ENCODE measurements around the gene SERP2.

Gene SERP2

DNA sequence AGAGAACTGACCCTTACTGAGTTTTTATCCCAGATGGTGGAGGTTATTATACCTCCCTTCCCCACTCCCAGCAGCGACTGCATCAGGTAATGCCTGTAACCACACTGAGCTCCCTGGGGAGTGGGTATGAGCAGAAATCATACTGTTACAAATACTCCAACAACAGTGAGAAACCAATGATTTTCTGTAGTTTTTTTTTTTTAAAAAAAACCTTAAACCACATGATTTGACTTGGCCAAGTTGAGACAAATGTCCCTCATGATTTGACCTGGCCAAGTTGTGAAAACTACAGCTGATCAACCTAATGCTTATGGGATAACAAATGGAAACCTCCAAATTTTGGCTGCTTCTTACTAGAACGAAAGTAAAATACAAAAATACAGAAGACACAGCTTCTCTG, 33.1 kb upstream of the SERP2 start:
- WGBS = no CpG with 5 or more reads among the region's 2 CpGs
- no peaks in the 10 kb centered on the region for H3K4me1 ChIP-seq (ENCODE audit: insufficient read depth, low read length)

DNA sequence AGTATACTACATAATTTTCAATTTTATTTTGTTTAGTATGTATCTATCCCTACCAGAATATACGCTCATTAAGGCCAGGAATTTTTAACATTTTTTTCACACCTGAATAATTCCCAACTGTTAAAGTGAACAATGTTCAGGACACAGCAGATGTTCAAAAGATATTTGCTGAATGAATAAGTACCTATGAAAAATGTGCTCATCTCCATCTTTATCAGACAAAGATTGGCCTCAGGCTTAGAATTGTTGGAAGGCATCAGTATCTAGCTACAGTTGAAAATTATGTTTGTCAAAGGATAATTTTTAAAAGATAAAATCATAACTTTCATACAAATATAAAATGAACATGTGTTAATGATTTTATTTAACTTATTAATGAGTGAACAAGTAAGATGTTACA, 30.9 kb upstream of the SERP2 start:
- H3K4me1 ChIP-seq (ENCODE audit: insufficient read depth, low read length) = no peaks in the 10 kb centered on the region
- no peaks in the 10 kb centered on the region for H3K27me3 ChIP-seq (ENCODE audit: insufficient read depth, low read length)
- no peak overlapping the region for H3K4me3 ChIP-seq (ENCODE audit: low read length)
- no peak overlapping the region for H3K9ac ChIP-seq (ENCODE audit: low read depth, low read length)
- H3K9me3 ChIP-seq (ENCODE audit: insufficient read depth, low read depth, low read length) = no peaks in the 10 kb centered on the region
- WGBS = no CpG with 5 or more reads among the region's 1 CpG
- H3K36me3 ChIP-seq (ENCODE audit: insufficient read depth, low read length) = no peaks in the 10 kb centered on the region
- no peak overlapping the region for H3K27ac ChIP-seq (ENCODE audit: low read depth, low read length)

More for the DNA sequence above, 33.1 kb upstream of the SERP2 start:
- no peaks in the 10 kb centered on the region for H3K36me3 ChIP-seq (ENCODE audit: insufficient read depth, low read length)
- no peak overlapping the region for H3K4me3 ChIP-seq (ENCODE audit: low read length)
- no peak overlapping the region for H3K9ac ChIP-seq (ENCODE audit: low read depth, low read length)
- H3K9me3 ChIP-seq (ENCODE audit: insufficient read depth, low read depth, low read length) = no peaks in the 10 kb centered on the region
- H3K27me3 ChIP-seq (ENCODE audit: insufficient read depth, low read length) = no peaks in the 10 kb centered on the region
- no peak overlapping the region for H3K27ac ChIP-seq (ENCODE audit: low read depth, low read length)

DNA sequence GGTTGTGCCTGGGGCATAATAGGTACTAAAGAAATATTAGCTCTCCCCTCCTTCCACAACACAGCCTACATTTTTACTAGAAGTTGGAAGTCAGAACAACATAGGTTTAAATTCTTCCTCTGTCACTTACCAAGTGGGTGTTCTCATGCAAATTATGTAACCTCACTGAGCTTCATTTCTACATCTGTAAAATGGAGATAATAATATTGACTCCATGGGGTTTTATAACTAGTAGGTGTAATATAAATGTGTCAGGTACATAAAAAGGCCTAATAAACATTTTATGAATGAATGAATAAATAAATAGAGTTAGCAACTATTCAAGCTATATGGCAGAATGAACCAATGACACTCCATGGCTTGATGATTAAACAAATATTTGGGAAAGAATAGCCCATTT, 27.1 kb upstream of the SERP2 start:
- H3K9me3 ChIP-seq (ENCODE audit: insufficient read depth, low read depth, low read length) = no peaks in the 10 kb centered on the region
- H3K4me3 ChIP-seq (ENCODE audit: low read length) = no peak overlapping the region
- peaks cover 8% of the 10 kb centered on the region; the same call in 1 of the 2 replicates for H3K4me1 ChIP-seq (ENCODE audit: insufficient read depth, low read length)
- no peaks in the 10 kb centered on the region for H3K36me3 ChIP-seq (ENCODE audit: insufficient read depth, low read length)
- H3K9ac ChIP-seq (ENCODE audit: low read depth, low read length) = no peak overlapping the region
- no peaks in the 10 kb centered on the region for H3K27me3 ChIP-seq (ENCODE audit: insufficient read depth, low read length)
- H3K27ac ChIP-seq (ENCODE audit: low read depth, low read length) = no peak overlapping the region

DNA sequence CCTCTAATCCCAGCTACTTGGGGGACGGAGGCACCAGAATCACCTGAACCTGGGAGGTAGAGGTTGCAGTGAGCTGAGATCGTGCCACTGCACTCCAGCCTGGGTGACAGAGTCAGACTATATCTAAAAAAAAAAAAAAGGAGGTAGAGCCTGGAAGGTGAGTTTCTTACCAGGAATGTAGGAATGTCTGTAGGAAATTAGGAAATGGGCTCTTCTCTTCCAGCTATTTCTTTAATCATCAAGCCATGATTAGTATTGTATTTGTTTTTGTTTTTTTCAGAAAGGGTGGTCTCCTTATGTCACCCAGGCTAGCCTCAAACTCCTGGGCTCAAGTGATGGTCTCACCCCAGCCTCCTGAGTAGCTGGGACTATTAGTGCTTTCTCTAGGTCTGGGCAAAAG, 26.3 kb upstream of the SERP2 start:
- peaks cover 8% of the 10 kb centered on the region; the same call in 1 of the 2 replicates for H3K4me1 ChIP-seq (ENCODE audit: insufficient read depth, low read length)
- H3K36me3 ChIP-seq (ENCODE audit: insufficient read depth, low read length) = no peaks in the 10 kb centered on the region
- no peak overlapping the region for H3K9ac ChIP-seq (ENCODE audit: low read depth, low read length)
- H3K27me3 ChIP-seq (ENCODE audit: insufficient read depth, low read length) = no peaks in the 10 kb centered on the region
- WGBS = 87% methylated on average over 2 of the region's 2 CpGs
- H3K9me3 ChIP-seq (ENCODE audit: insufficient read depth, low read depth, low read length) = no peaks in the 10 kb centered on the region
- no peak overlapping the region for H3K4me3 ChIP-seq (ENCODE audit: low read length)
- no peak overlapping the region for H3K27ac ChIP-seq (ENCODE audit: low read depth, low read length)

DNA sequence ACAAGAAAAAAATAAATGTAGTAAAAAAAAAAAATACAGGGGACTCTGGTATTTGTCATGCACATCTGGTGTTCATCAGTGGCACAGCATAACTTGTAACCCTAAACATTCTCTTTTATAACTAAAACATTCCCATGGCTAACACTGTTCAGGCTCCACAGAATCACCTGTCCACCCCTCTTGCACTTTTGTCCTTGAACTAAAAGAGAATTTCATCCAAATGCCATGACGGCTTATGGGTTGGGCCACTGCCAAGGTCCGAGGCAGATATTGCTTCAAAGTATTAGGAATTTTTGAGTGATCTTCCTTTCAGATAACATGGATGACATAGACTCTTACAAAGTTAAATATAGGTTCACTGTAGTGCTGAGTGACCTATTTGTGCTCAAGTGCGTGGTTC, 25.7 kb upstream of the SERP2 start:
- no peaks in the 10 kb centered on the region for H3K9me3 ChIP-seq (ENCODE audit: insufficient read depth, low read depth, low read length)
- WGBS = 100% methylated on average over 2 of the region's 3 CpGs
- H3K4me1 ChIP-seq (ENCODE audit: insufficient read depth, low read length) = peaks cover 8% of the 10 kb centered on the region; the same call in 1 of the 2 replicates
- H3K4me3 ChIP-seq (ENCODE audit: low read length) = no peak overlapping the region
- H3K9ac ChIP-seq (ENCODE audit: low read depth, low read length) = no peak overlapping the region
- H3K27ac ChIP-seq (ENCODE audit: low read depth, low read length) = no peak overlapping the region
- H3K36me3 ChIP-seq (ENCODE audit: insufficient read depth, low read length) = no peaks in the 10 kb centered on the region
- no peaks in the 10 kb centered on the region for H3K27me3 ChIP-seq (ENCODE audit: insufficient read depth, low read length)

DNA sequence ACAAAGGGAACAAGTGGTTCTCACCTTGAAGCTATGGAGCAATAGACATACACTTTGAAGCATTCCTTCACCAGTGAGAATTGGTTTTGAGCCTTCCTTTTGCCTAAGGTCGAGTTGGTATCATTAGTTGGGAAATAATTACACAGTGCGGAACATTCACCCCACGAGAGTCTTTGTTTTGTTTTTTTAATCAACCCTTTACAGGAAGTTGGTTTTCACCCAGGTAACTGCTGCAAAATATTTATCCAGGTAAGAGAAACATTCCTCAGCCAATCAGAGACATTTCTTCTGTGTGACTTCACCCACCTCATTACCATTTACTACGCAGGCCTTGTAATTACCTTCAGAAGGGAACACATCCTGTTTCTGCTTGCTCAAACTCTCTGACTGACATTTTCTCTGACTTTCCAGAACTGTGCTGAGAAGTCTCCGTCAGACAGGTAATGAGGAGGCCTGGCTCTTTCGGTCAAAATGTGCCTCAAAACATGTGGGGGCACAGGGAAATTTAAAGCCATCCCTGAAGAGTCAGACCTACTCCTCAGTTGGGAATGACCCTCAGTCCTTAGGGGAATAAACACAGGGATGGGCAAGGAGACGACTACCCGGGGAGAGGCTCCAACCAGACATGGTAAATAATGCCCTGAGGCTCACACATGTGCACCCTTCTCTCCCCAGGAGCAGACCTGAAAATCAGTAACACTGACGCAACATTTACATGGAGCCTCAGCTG, 22.7 kb upstream of the SERP2 start:
- Histone ChIP-seq H3K9me3 (ENCODE audit: insufficient read depth, low read depth, low read length) (no peaks in the 10 kb centered on the region), H3K4me3 (ENCODE audit: low read length) (no peak overlapping the region)
- WGBS = 77% methylated on average over 9 of the region's 9 CpGs

DNA sequence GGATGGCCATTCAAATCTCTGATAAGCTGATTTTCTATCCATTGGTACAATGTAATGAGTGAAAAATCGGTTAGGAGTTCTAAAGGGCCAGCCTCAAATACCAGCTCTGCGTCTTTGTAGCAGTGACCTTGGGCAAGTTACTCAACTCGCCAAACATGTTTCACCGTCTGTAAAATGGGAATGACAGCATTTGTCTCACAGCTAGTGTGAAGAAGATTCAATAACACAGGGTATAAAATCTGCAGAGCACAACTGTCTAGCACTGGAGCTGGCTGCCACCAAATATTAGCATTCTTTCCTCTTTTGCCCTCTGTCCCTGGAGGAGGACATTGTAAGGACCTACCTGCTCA, 22.1 kb upstream of the SERP2 start:
- no peak overlapping the region for H3K27ac ChIP-seq (ENCODE audit: low read depth, low read length)
- no peaks in the 10 kb centered on the region for H3K27me3 ChIP-seq (ENCODE audit: insufficient read depth, low read length)
- no peak overlapping the region for H3K4me3 ChIP-seq (ENCODE audit: low read length)
- H3K9me3 ChIP-seq (ENCODE audit: insufficient read depth, low read depth, low read length) = no peaks in the 10 kb centered on the region
- H3K4me1 ChIP-seq (ENCODE audit: insufficient read depth, low read length) = peaks cover 8% of the 10 kb centered on the region; the same call in 1 of the 2 replicates
- 95% methylated on average over 4 of the region's 4 CpGs for WGBS
- no peak overlapping the region for H3K9ac ChIP-seq (ENCODE audit: low read depth, low read length)
- no peaks in the 10 kb centered on the region for H3K36me3 ChIP-seq (ENCODE audit: insufficient read depth, low read length)

More for the DNA sequence above, 22.7 kb upstream of the SERP2 start:
- Histone ChIP-seq H3K27ac (ENCODE audit: low read depth, low read length) (no peak overlapping the region), H3K4me1 (ENCODE audit: insufficient read depth, low read length) (peaks cover 8% of the 10 kb centered on the region; the same call in 1 of the 2 replicates), H3K27me3 (ENCODE audit: insufficient read depth, low read length) (no peaks in the 10 kb centered on the region), H3K9ac (ENCODE audit: low read depth, low read length) (no peak overlapping the region), H3K36me3 (ENCODE audit: insufficient read depth, low read length) (no peaks in the 10 kb centered on the region)

DNA sequence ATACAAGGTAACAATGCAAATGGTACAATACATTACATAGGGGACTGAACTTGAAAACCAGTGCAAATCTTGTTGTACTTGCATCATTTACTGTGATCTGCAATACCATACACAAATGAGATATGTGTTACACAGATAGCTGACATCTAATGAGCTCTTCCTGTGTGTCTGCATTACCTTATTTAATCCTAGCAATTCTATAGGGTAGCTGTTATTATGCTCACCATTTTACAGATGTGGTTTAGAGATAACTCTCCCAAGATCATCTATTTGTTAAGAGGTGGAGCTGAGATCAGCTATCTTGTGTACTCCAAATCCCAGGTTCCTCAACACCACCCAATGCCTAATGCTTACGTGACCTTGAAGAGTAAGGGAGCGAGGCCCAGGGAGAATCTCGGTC, 21.4 kb upstream of the SERP2 start:
- H3K27me3 ChIP-seq (ENCODE audit: insufficient read depth, low read length) = no peaks in the 10 kb centered on the region
- no peak overlapping the region for H3K4me3 ChIP-seq (ENCODE audit: low read length)
- no peak overlapping the region for H3K9ac ChIP-seq (ENCODE audit: low read depth, low read length)
- H3K9me3 ChIP-seq (ENCODE audit: insufficient read depth, low read depth, low read length) = no peaks in the 10 kb centered on the region
- 100% methylated on average over 3 of the region's 3 CpGs for WGBS
- H3K27ac ChIP-seq (ENCODE audit: low read depth, low read length) = no peak overlapping the region
- no peaks in the 10 kb centered on the region for H3K36me3 ChIP-seq (ENCODE audit: insufficient read depth, low read length)
- H3K4me1 ChIP-seq (ENCODE audit: insufficient read depth, low read length) = peaks cover 8% of the 10 kb centered on the region; the same call in 1 of the 2 replicates

DNA sequence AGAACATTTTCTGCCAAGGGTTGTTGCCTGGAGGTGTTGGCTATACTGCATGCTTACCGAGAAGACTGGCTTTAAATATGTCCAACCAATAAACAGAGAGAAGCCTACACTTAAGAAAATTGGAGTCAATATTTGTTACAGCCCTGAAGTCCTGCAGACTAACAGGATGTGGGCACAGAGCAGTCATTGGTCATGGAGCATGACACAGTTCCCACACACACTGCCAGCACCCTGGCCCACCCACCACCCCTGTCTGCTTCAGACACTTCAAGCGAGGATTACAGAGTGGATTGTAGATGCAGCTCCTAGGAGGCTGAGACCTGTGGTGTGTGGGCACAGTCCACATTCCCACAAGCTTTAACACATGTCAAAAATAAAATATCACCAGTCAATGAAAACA, 21.0 kb upstream of the SERP2 start:
- no peak overlapping the region for H3K4me3 ChIP-seq (ENCODE audit: low read length)
- WGBS = 96% methylated on average over 2 of the region's 2 CpGs

DNA sequence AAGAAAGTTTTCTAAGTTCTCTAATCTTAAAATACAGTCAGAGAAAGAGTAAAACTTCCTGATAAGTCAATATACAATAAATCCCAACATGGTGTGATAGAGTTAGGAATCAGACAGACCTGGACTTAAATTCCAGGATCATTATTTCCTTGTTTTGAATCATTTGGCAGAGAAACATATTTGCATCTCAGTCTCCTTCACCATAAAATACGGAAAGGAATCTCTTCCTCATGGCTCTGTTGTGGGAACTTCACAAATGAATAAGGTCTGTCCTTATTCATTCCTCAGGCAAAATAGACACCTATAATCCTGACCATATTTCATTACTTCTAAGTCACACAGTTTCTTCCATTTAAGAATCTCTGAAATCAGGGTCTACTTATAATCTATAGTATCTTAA, 19.3 kb upstream of the SERP2 start:
- no peaks in the 10 kb centered on the region for H3K36me3 ChIP-seq (ENCODE audit: insufficient read depth, low read length)
- peaks cover 8% of the 10 kb centered on the region; the same call in 1 of the 2 replicates for H3K4me1 ChIP-seq (ENCODE audit: insufficient read depth, low read length)
- WGBS = 95% methylated on average over 1 of the region's 1 CpG
- H3K9me3 ChIP-seq (ENCODE audit: insufficient read depth, low read depth, low read length) = no peaks in the 10 kb centered on the region
- no peak overlapping the region for H3K27ac ChIP-seq (ENCODE audit: low read depth, low read length)
- no peak overlapping the region for H3K4me3 ChIP-seq (ENCODE audit: low read length)
- H3K27me3 ChIP-seq (ENCODE audit: insufficient read depth, low read length) = no peaks in the 10 kb centered on the region
- H3K9ac ChIP-seq (ENCODE audit: low read depth, low read length) = no peak overlapping the region

More for the DNA sequence above, 21.0 kb upstream of the SERP2 start:
- no peak overlapping the region for H3K9ac ChIP-seq (ENCODE audit: low read depth, low read length)
- no peaks in the 10 kb centered on the region for H3K36me3 ChIP-seq (ENCODE audit: insufficient read depth, low read length)
- H3K4me1 ChIP-seq (ENCODE audit: insufficient read depth, low read length) = peaks cover 8% of the 10 kb centered on the region; the same call in 1 of the 2 replicates
- no peak overlapping the region for H3K27ac ChIP-seq (ENCODE audit: low read depth, low read length)
- H3K27me3 ChIP-seq (ENCODE audit: insufficient read depth, low read length) = no peaks in the 10 kb centered on the region
- H3K9me3 ChIP-seq (ENCODE audit: insufficient read depth, low read depth, low read length) = no peaks in the 10 kb centered on the region

DNA sequence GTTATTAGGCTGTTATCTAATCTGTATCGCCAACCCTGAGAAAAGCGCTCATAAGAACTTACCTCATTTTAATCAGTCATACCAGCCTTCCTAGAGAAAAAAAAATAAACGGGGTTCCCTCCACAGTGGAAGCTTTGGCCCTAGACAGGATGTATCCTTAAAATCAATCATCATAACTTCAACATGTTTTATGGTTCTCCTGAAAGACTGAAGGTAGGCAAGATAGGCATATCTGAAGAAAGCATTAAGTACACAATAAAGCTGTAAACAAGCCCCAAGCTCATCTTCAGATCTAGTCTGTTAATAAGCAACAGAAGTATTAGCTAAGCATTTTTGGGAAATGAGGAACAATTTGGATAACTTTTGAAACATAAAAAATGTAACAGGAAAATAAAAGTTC, 18.7 kb upstream of the SERP2 start:
- H3K27me3 ChIP-seq (ENCODE audit: insufficient read depth, low read length) = no peaks in the 10 kb centered on the region
- no peak overlapping the region for H3K9ac ChIP-seq (ENCODE audit: low read depth, low read length)
- H3K9me3 ChIP-seq (ENCODE audit: insufficient read depth, low read depth, low read length) = no peaks in the 10 kb centered on the region
- H3K4me3 ChIP-seq (ENCODE audit: low read length) = no peak overlapping the region
- H3K36me3 ChIP-seq (ENCODE audit: insufficient read depth, low read length) = no peaks in the 10 kb centered on the region
- H3K27ac ChIP-seq (ENCODE audit: low read depth, low read length) = no peak overlapping the region
- WGBS = 88% methylated on average over 3 of the region's 3 CpGs
- H3K4me1 ChIP-seq (ENCODE audit: insufficient read depth, low read length) = peaks cover 8% of the 10 kb centered on the region; the same call in 1 of the 2 replicates

DNA sequence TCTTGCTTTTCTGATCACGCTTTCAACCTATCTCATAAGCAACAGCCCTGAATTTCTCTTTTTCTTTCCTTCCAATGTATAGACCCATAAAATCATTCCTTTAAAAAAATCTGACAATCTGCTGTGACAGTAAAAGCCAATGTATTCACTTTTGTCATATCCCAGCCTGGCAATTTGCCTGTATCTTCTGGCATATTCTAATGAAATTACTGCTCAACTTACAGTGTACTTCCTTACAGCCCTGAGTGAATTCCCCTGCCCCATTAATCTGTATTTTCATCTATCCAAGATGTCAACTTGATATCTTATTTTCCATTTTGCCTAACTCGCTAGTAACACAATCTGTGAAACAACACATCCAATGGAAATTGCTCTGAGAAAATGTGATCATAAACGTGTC, 18.0 kb upstream of the SERP2 start:
- 89% methylated on average over 2 of the region's 3 CpGs for WGBS
- Histone ChIP-seq H3K27ac (ENCODE audit: low read depth, low read length) (no peak overlapping the region), H3K36me3 (ENCODE audit: insufficient read depth, low read length) (no peaks in the 10 kb centered on the region), H3K4me1 (ENCODE audit: insufficient read depth, low read length) (peaks cover 8% of the 10 kb centered on the region; the same call in 1 of the 2 replicates), H3K9me3 (ENCODE audit: insufficient read depth, low read depth, low read length) (no peaks in the 10 kb centered on the region), H3K9ac (ENCODE audit: low read depth, low read length) (no peak overlapping the region), H3K27me3 (ENCODE audit: insufficient read depth, low read length) (no peaks in the 10 kb centered on the region), H3K4me3 (ENCODE audit: low read length) (no peak overlapping the region)

All from HUES64 (cell line).